Aorta (tissue), 5 donors: ENCODE data around the gene ANKRD23. TPM values are rescaled to one million over a fixed set of nuclear protein-coding genes. Genes with fewer than 3 reads are reported as not detected.
"Not testable (repeated sequence)": the region's sequence is repeated elsewhere in the genome, so short reads cannot be mapped to it uniquely, and the experiment has no call there.

Experiments
- ATAC-seq: fragments of 200-7000 bp; cut with Tn5 transposase; one replicate; pipeline ENCODE4 v1.9.1; 2022; ENCODE audit warnings: moderate library complexity; ENCODE audit not compliant: low FRiP score
- DNase-seq, 2 donors: peaks; one replicate each; pipeline ENCODE4 v3.0.0-alpha.2; 2020
- H3K27ac ChIP-seq, 2 donors: one replicate each; pipeline ENCODE4 v1.5.1; 2013; ENCODE audit warnings: low read length in 2 of 2, mild to moderate bottlenecking in 2 of 2, moderate library complexity in 2 of 2, control low read depth in 1 of 2, inconsistent platforms in 1 of 2, low read depth in 1 of 2
- H3K27me3 ChIP-seq, 2 donors: one replicate each; pipeline ENCODE4 v1.6.1; 2013; ENCODE audit warnings: control low read depth in 1 of 2, low read length in 1 of 2, mild to moderate bottlenecking in 1 of 2, moderate library complexity in 1 of 2; ENCODE audit not compliant: insufficient read depth in 2 of 2, control insufficient read depth in 1 of 2
- H3K36me3 ChIP-seq, 2 donors: one replicate each; pipeline ENCODE4 v1.6.1; 2013; ENCODE audit warnings: control low read depth in 1 of 2, low read length in 1 of 2, mild to moderate bottlenecking in 1 of 2; ENCODE audit not compliant: insufficient read depth in 2 of 2, control insufficient read depth in 1 of 2
- H3K4me1 ChIP-seq, 2 donors: one replicate each; pipeline ENCODE4 v1.6.1; 2013; ENCODE audit warnings: low read length in 2 of 2, control low read depth in 1 of 2, mild to moderate bottlenecking in 1 of 2, moderate library complexity in 1 of 2; ENCODE audit not compliant: insufficient read depth in 2 of 2, control insufficient read depth in 1 of 2
- H3K4me3 ChIP-seq, 2 donors: one replicate each; pipeline ENCODE4 v1.5.1; 2013; ENCODE audit warnings: low read length in 2 of 2, control low read depth in 1 of 2, mild to moderate bottlenecking in 1 of 2
- H3K9me3 ChIP-seq: one replicate; pipeline ENCODE4 v1.6.1; 2013; ENCODE audit warnings: mild to moderate bottlenecking, low read length; ENCODE audit not compliant: control insufficient read depth
- WGBS, 2 donors: extraction: QIAGEN DNeasy Blood & Tissue Kit; methylation state at CpG; one replicate each; pipeline ENCODE4 v1.1.7; 2013; 5-methylcytosine and 5-hydroxymethylcytosine counted together
- intact Hi-C, 2 donors: fragments of 100-400 bp; cut with DNase I; formaldehyde crosslinking; loops; one replicate each; pipeline versions ENCODE4 v1.14.2 to v1.15.0; 2022
- polyA plus RNA-seq, 2 donors: library from polyadenylated mRNA; stranded (reverse); fragments of 200-250 nt; gene quantifications; one replicate each; pipeline ENCODE4 v1.2.3, GENCODE V29; 2013
- total RNA-seq, 2 donors: library from RNA; stranded (reverse); fragmentation: NEBNext Ultra II Directional; extraction: Animal tissue kit (Norgen Biotek cat#: 25700); gene quantifications; one replicate each; pipeline ENCODE4 v1.2.1, GENCODE V29; 2021
- donor health status: healthy with polysubstance abuse.
- donor health status: Bipolar disorder and iron deficiency.
- donor health status: DM: no; HTN: no; CAD: no.
- donor health status: DM: no; HTN: no; CAD: no.
- donor health status: DM: yes; HTN: yes; CAD: no.

Gene ANKRD23
- total and polyA plus RNA-seq, 4 donors, result 4.6 to 5.4 (median 5.3) TPM; not detected in 1

DNA sequence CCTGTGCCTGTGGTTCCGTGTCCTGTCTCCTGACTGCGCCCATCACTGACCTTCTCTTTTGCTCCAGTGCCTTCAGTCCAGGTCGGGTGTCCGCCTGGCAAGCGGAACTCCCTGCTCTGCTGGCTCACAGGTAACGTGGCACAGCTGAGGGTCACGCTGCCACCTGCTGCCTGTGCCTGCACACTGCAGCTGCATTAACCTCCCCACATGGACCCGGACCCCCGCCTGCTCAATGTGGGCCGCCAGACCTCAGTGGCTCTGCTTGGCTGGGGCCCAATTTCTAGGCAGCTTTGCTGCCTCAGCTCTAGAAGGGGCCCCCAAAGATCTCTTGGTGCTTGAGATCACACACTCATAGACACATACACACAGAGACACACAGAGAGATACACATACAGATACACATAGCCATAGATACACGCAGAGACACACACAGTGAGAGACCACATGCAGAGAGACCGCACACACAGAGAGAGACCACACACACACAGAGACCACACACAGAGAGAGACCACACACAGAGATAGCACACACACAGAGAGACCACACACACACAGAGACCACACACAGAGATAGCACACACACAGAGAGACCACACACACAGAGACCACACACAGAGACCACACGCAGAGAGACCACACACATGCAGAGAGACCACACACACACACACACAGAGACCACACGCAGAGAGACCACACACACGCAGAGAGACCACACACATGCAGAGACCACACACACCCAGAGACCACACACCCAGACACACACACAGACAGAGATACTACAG, 42.6 kb downstream of the ANKRD23 start:
- H3K27me3 ChIP-seq, result no peaks in the 10 kb centered on the region
- H3K9me3 ChIP-seq, result no peaks in the 10 kb centered on the region
- WGBS, 2 donors, result 33 to 34% methylated on average over 15 of the region's 15 CpGs
- no peaks in the 10 kb centered on the region for H3K4me1 ChIP-seq
- peaks cover 0 to 6% of the 10 kb centered on the region in 2 donors for H3K36me3 ChIP-seq
- H3K4me3 ChIP-seq, result no peak overlapping the region
- intact Hi-C loops, result loop anchor here in 1 of 2 donors (5.0 kb wide), 1 partner anchor 39 kb away; the partner anchor contains the start of gene CNNM4
- peak; percentile 86 for ATAC-seq
- H3K27ac ChIP-seq, result no peak overlapping the region
- DNase-seq, result peak; percentile 80 to 90

DNA sequence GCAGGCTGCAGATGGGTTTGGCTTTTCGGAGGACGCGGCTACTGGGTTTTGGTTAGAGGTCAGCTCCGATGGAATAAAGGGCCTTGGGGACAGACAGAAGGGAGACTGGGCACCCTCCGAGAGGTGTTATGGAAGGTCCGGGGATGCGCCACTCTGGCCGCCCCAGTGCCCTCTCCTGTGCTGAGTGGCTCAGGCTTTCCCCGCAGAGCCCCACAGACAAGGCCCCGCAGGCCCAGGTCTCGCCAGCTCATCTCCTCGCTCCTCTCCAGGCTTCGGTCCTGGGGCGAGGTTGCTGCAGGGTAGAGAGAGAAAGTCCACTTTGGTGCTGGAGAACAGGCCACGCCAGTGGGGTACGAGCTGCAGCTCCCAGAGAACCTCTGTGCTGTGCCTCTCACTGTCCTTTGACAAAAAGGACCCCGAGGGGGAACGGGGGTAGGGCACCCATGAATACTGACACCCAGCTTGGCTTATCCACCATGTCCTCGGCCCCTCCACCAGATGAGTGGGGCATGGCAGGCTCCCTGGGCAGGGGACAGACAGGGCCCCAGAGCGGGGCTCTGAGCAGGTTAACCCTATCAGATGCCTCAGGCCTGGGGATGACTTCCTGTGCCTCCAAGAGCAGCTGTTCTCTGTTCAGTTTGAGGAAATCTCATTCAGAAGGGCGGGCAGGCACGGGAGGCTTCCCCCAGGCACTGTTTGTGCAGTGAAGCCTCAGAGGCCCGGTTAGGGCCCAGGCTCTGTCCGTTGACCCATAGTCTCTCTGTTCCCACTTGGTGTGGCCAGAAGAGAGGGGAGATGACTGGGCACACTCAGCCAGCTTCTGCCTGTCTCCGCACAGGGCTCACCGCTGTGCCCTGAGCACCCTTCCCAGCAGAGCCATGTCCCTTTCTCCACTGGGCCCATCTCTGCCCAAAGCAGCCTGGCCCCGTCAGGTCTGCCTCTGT, 43.5 kb downstream of the ANKRD23 start:
- ATAC-seq (peak; percentile 34), DNase-seq (peak; percentile 13 to 74)
- WGBS, 2 donors, result 89% methylated on average over 27 of the region's 27 CpGs
- Histone ChIP-seq H3K4me3 (no peak overlapping the region), H3K36me3 (peaks cover 0 to 6% of the 10 kb centered on the region in 2 donors), H3K27me3 (no peaks in the 10 kb centered on the region), H3K27ac (no peak overlapping the region), H3K9me3 (no peaks in the 10 kb centered on the region), H3K4me1 (no peaks in the 10 kb centered on the region)
- intact Hi-C loops, result loop anchor here in 1 of 2 donors (5.0 kb wide), 1 partner anchor 38 kb away; the partner anchor contains the start of gene CNNM4

DNA sequence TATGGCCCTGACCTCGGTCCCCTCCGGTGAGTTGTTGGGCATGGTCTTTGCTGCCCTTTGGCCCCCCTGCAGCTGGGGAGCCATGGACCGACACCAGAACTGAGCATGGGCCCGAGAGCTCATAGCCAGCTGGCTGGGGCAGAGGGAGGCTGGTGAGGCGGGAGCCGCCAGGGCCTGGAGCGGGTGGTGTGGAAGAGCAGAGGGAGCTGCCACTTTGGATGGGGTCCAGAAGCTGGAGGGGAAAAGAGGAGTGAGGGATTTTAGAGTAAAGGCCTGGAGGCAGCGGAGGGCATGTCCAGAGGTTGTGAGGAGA, 44.2 kb downstream of the ANKRD23 start:
- no peak overlapping the region for H3K4me3 ChIP-seq
- 83% methylated on average over 8 of the region's 8 CpGs for WGBS, 2 donors
- H3K27me3 ChIP-seq, result no peaks in the 10 kb centered on the region
- H3K36me3 ChIP-seq, result peaks cover 0 to 6% of the 10 kb centered on the region in 2 donors
- ATAC-seq (no peak), DNase-seq (peak in 1 of 2 donors; percentile 53)
- no peaks in the 10 kb centered on the region for H3K9me3 ChIP-seq
- intact Hi-C loops, result loop anchor here (1.0 to 10.0 kb wide), 2 partner anchors 12 to 55 kb away; partner anchors contain the start of gene LMAN2L (in 1 of the 2)
- H3K27ac ChIP-seq, result no peak overlapping the region
- H3K4me1 ChIP-seq, result no peaks in the 10 kb centered on the region

- no peaks in the 10 kb centered on the region for H3K27me3 ChIP-seq
- WGBS, 2 donors, result 86 to 89% methylated on average over 23 of the region's 23 CpGs
- no peak overlapping the region for H3K27ac ChIP-seq
- intact Hi-C loops, result loop anchor here (1.0 to 10.0 kb wide), 2 partner anchors 12 to 54 kb away; partner anchors contain the start of gene LMAN2L (in 1 of the 2)
- no peaks in the 10 kb centered on the region for H3K9me3 ChIP-seq
- H3K4me3 ChIP-seq, result no peak overlapping the region
- H3K4me1 ChIP-seq, result no peaks in the 10 kb centered on the region
- DNase-seq (peak; percentile 33 to 62), ATAC-seq (no peak)
- H3K36me3 ChIP-seq, result peaks cover 0 to 6% of the 10 kb centered on the region in 2 donors
Measured at GRCh38 chr2:96798733-96799622, 44.8 kb downstream of the ANKRD23 start.

- ATAC-seq, result no peak
- no peak overlapping the region for H3K4me3 ChIP-seq
- H3K27ac ChIP-seq, result no peak overlapping the region
- H3K36me3 ChIP-seq, result peaks cover 0 to 6% of the 10 kb centered on the region in 2 donors
- peak; percentile 37 to 66 for DNase-seq
- no peaks in the 10 kb centered on the region for H3K4me1 ChIP-seq
- no peaks in the 10 kb centered on the region for H3K27me3 ChIP-seq
- no peaks in the 10 kb centered on the region for H3K9me3 ChIP-seq
- 94 to 95% methylated on average over 23 of the region's 23 CpGs for WGBS, 2 donors
- intact Hi-C loops, result loop anchor here in 1 of 2 donors (10.0 kb wide), 1 partner anchor 52 kb away; the partner anchor contains the start of gene LMAN2L
Measured at GRCh38 chr2:96797066-96797625, 46.7 kb downstream of the ANKRD23 start.

DNA sequence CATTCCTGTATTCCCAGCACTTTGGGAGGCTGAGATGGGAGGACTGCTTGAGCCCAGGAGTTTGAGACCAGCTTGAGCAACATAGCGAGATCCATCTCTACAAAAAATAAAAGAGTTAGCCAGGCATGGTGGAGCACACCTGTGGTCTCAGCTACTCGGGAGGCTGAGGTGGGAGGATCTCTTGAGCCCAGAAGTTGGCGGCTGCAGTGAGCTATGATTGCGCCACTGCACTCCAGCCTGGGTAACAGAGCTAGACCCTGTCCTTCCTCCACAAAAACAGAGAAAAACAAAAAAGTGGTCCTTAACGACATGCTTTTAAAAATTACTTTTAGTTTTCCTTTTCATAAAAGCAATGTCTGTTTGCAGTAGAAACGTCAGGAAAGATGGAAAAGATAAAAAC, 47.3 kb downstream of the ANKRD23 start:
- WGBS, 2 donors, result 92 to 94% methylated on average over 6 of the region's 6 CpGs
- not testable (repeated sequence) for H3K4me1 ChIP-seq, H3K4me3 ChIP-seq, DNase-seq, H3K36me3 ChIP-seq, ATAC-seq, H3K27me3 ChIP-seq, H3K9me3 ChIP-seq, H3K27ac ChIP-seq
- intact Hi-C loops, result loop anchor here in 1 of 2 donors (10.0 kb wide), 1 partner anchor 52 kb away; the partner anchor contains the start of gene LMAN2L

- no peak overlapping the region for H3K27ac ChIP-seq
- no peaks in the 10 kb centered on the region for H3K27me3 ChIP-seq
- no peak for ATAC-seq
- intact Hi-C loops, result loop anchor here in 1 of 2 donors (10.0 kb wide), 1 partner anchor 50 kb away; the partner anchor contains the start of gene LMAN2L
- H3K9me3 ChIP-seq, result no peaks in the 10 kb centered on the region
- peaks cover 0 to 6% of the 10 kb centered on the region in 2 donors for H3K36me3 ChIP-seq
- peak in 1 of 2 donors; percentile 55 for DNase-seq
- no peaks in the 10 kb centered on the region for H3K4me1 ChIP-seq
- no peak overlapping the region for H3K4me3 ChIP-seq
- 91 to 95% methylated on average over 6 of the region's 6 CpGs for WGBS, 2 donors
Measured at GRCh38 chr2:96795076-96795475, 48.7 kb downstream of the ANKRD23 start.
